Colonic mucosa (tissue), 4 donors: Measurements from ENCODE around the gene GOT1. TPM values are rescaled to one million over a fixed set of nuclear protein-coding genes. Genes with fewer than 3 reads are reported as not detected.

ENCODE experiments used
- DNase-seq: peaks from one replicate; pipeline ENCODE4 v3.0.0-alpha.2; 2020
- H3K27ac ChIP-seq: fragments of 200-600 bp; one replicate; pipeline ENCODE4 v1.8.0; 2021
- H3K27me3 ChIP-seq: fragments of 200-600 bp; one replicate; pipeline ENCODE4 v1.8.0; 2021
- H3K36me3 ChIP-seq: fragments of 200-600 bp; one replicate; pipeline ENCODE4 v1.8.0; 2021
- H3K4me1 ChIP-seq: fragments of 200-600 bp; one replicate; pipeline ENCODE4 v1.8.0; 2021; ENCODE audit warnings: mild to moderate bottlenecking
- H3K4me3 ChIP-seq: fragments of 200-600 bp; one replicate; pipeline ENCODE4 v1.8.0; 2021
- H3K9ac ChIP-seq, 2 donors: one replicate each; pipeline ENCODE4 v1.7.0; 2013; ENCODE audit warnings: control low read depth in 2 of 2, low read depth in 2 of 2, low read length in 2 of 2
- H3K9me3 ChIP-seq: fragments of 200-600 bp; one replicate; pipeline ENCODE4 v1.8.0; 2021
- intact Hi-C: fragments of 100-400 bp; cut with DNase I; formaldehyde crosslinking; loops from one replicate; pipeline ENCODE4 v1.14.1; 2022
- total RNA-seq, 2 donors: library from RNA; stranded (reverse); fragmentation: NEBNext Ultra II Directional in 1 of 2; extraction: Animal tissue kit (Norgen Biotek cat#: 25700) in 1 of 2; gene quantifications; one replicate each; pipeline ENCODE4 v1.2.1, GENCODE V29; 2021
- TF ChIP-seq, protein P1 (sequence below): fragments of 200-600 bp; IDR thresholded peaks from one replicate; pipeline ENCODE4 v1.8.0; 2022; ENCODE audit warnings: antibody characterized with exemption, mild to moderate bottlenecking
- donor health status: healthy.
- donor health status: DM: no; HTN: no; CAD: no.
- donor health status: DM: no; HTN: no; CAD: no.

Gene GOT1
- total RNA-seq, 2 donors from 2014 or later, result 96.7 to 135 TPM

DNA sequence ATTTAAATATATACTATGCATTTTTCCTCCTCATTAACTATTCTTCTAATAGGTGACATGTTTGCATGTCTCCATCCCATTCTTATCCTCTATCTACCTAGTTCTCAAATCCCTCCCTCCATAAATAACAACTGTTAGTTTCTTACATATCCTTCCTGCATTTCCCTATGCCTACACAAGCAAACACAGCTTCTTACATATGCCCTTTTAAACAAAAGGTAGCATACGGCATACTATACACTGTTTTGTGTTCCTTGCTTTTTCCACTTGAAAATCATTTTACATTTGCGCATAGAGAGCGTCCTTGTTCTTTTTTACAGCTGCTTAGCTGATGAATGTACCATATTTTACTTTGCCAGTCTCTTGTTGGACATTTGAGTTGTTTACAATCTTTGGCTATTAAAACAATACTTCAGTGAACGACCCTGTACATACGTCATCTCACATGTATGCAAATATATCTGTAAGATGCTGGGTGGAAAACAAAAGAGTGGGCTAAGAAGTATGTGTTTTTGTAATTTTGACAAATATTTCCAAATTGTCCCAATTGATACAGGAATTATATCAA, 7.8 kb downstream of the GOT1 start:
- no peaks in the 10 kb centered on the region for H3K4me1 ChIP-seq
- DNase-seq, result no peak
- TF ChIP-seq, protein P1, sequence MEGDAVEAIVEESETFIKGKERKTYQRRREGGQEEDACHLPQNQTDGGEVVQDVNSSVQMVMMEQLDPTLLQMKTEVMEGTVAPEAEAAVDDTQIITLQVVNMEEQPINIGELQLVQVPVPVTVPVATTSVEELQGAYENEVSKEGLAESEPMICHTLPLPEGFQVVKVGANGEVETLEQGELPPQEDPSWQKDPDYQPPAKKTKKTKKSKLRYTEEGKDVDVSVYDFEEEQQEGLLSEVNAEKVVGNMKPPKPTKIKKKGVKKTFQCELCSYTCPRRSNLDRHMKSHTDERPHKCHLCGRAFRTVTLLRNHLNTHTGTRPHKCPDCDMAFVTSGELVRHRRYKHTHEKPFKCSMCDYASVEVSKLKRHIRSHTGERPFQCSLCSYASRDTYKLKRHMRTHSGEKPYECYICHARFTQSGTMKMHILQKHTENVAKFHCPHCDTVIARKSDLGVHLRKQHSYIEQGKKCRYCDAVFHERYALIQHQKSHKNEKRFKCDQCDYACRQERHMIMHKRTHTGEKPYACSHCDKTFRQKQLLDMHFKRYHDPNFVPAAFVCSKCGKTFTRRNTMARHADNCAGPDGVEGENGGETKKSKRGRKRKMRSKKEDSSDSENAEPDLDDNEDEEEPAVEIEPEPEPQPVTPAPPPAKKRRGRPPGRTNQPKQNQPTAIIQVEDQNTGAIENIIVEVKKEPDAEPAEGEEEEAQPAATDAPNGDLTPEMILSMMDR, result no peak
- no peaks in the 10 kb centered on the region for H3K9me3 ChIP-seq
- peaks cover 6% of the 10 kb centered on the region for H3K36me3 ChIP-seq
- H3K4me3 ChIP-seq, result no peak overlapping the region
- H3K27me3 ChIP-seq, result no peaks in the 10 kb centered on the region
- no peak overlapping the region for H3K9ac ChIP-seq
- no peak overlapping the region for H3K27ac ChIP-seq
- intact Hi-C loops, result no loop called here

DNA sequence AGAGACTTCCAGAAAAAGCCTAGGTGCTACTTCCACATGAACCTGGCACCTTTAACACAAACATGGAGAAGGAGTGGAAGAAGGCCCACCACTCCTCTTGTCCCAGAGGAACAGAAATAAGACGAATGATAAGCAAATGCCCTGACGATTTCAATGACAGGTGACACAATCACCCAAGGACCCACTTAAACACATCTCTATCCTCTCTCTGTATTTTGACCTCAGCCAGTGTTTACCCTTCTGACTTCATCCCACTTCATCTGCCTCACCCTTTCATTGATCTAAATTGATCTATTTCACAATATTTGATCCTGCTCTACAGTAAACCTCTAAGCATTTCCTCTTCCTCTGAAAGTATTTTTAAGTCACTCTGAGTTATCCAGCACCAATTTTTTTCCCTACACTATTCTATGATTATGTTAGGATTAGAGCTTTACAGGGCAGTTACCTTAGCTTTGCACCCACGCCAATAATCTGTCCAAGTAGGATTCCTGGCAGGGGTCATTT, 9.1 kb downstream of the GOT1 start:
- Histone ChIP-seq H3K4me1 (no peaks in the 10 kb centered on the region), H3K36me3 (peaks cover 6% of the 10 kb centered on the region), H3K27ac (no peak overlapping the region), H3K27me3 (no peaks in the 10 kb centered on the region), H3K4me3 (no peak overlapping the region), H3K9ac (no peak overlapping the region), H3K9me3 (no peaks in the 10 kb centered on the region)
- TF ChIP-seq, protein P1, result no peak
- intact Hi-C loops, result no loop called here
- no peak for DNase-seq

DNA sequence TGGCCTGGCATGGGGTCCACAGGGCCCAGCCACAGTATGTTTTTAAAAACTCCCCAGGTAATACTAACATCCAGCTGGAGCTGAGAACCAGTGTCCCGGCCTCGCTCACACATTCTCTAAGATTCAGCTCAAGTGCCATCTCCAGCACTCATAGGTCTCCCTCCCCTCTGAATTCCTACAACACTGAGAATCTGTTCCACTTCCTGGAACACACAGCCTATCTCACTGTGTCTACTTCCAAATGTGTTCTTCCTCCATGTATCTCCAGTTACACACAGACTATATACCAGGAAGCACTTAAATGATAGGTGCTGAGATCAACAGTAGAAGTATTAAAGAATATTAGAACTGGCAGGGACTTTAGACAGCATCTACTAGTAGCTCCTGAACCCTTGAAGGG, 10.7 kb downstream of the GOT1 start:
- H3K4me3 ChIP-seq, result no peak overlapping the region
- TF ChIP-seq, protein P1, result no peak
- no peaks in the 10 kb centered on the region for H3K36me3 ChIP-seq

DNA sequence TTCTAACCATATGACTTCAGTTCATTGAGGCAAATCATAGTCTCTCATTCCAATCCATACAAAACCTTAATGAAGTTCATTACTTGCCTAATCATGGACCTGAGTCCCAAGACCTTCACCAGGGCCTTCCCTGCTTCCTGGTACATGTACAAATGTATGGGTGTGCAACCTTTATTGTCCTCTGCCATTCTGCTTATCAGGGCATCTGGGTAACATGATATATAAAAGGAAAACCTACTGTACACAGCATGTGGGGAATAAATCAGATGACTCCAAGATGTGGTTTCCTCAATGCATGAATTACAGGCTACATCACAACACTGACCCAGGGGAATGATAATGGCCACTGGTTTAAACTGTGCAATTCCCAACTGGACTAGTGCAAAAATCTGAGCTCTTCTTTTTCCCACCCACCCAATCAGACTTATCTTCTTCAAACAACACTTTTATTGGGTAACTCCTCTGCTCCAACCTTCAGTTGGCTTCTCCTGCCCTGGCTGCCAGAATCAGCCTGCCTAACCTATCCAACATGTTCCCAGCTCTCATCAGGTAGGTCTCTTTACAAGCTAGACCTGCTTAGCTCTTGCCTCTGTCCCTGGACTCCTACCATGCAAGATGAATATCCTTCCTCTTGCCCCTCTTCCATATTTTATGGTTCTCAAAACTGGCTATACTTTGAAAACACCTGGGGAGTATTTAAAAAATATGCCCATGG, 11.4 kb downstream of the GOT1 start:
- H3K27ac ChIP-seq, result no peak overlapping the region
- DNase-seq, result no peak
- no peaks in the 10 kb centered on the region for H3K36me3 ChIP-seq
- no peak overlapping the region for H3K9ac ChIP-seq
- no peaks in the 10 kb centered on the region for H3K9me3 ChIP-seq
- H3K27me3 ChIP-seq, result no peaks in the 10 kb centered on the region
- intact Hi-C loops, result no loop called here
- TF ChIP-seq, protein P1, result no peak
- H3K4me3 ChIP-seq, result no peak overlapping the region
- H3K4me1 ChIP-seq, result no peaks in the 10 kb centered on the region

More for the DNA sequence above, 10.7 kb downstream of the GOT1 start:
- H3K4me1 ChIP-seq, result no peaks in the 10 kb centered on the region
- intact Hi-C loops, result no loop called here
- H3K27ac ChIP-seq, result no peak overlapping the region
- DNase-seq, result no peak
- H3K9me3 ChIP-seq, result no peaks in the 10 kb centered on the region
- no peaks in the 10 kb centered on the region for H3K27me3 ChIP-seq
- no peak overlapping the region for H3K9ac ChIP-seq

- Histone ChIP-seq H3K9ac (no peak overlapping the region), H3K36me3 (no peaks in the 10 kb centered on the region), H3K4me3 (no peak overlapping the region), H3K27me3 (no peaks in the 10 kb centered on the region), H3K9me3 (no peaks in the 10 kb centered on the region), H3K4me1 (no peaks in the 10 kb centered on the region), H3K27ac (no peak overlapping the region)
- TF ChIP-seq, protein P1, result no peak
- intact Hi-C loops, result no loop called here
- no peak for DNase-seq
Measured at GRCh38 chr10:99412099-99412498, 18.3 kb downstream of the GOT1 start.
